Fibroblast of pulmonary artery (primary cell): ENCODE results near the gene DDX19B.
"Not testable (repeated sequence)": the region's sequence is repeated elsewhere in the genome, so short reads cannot be mapped to it uniquely, and the experiment has no call there.

Experiments
- DNase-seq: peaks from one replicate; pipeline ENCODE4 v3.0.0-alpha.2; 2010; ENCODE audit warnings: low read depth
- H3K4me3 ChIP-seq: replicated peaks from 2 replicates; pipeline ENCODE4 v1.5.1; 2011; ENCODE audit warnings: low read depth, mild to moderate bottlenecking, control low read depth, low read length, moderate library complexity
- CTCF ChIP-seq: IDR thresholded peaks from 2 replicates; pipeline ENCODE4 v1.5.1; 2011; ENCODE audit warnings: mild to moderate bottlenecking, control low read depth, low read length, inconsistent platforms; ENCODE audit errors: missing control alignments

The DDX19B gene

GRCh38 chr16:70298988-70299938 lies at the start of gene DDX19B:
Gene DDX19B, plus strand, starts transcription at chr16:70299186. Its CDS starts 112 bp downstream, at chr16:70299298.
- TF ChIP-seq CTCF = no peak
- H3K4me3 ChIP-seq = peak within 1 kb of the TSS; percentile 81
- peak; percentile 63 for DNase-seq

GRCh38 chr16:70249697-70250096 lies 49.3 kb upstream of the DDX19B start:
- H3K4me3 ChIP-seq, DNase-seq: not testable (repeated sequence)

- DNase-seq = peak; percentile 52
- TF ChIP-seq CTCF = no peak
- H3K4me3 ChIP-seq = peak overlapping the region; percentile 54
These were observed 48.0 kb upstream of the DDX19B start for GRCh38 chr16:70250748-70251628.

- H3K4me3 ChIP-seq = peak within 1 kb of the TSS; percentile 54
- peak; percentile 76 for TF ChIP-seq CTCF
These were observed 47.2 kb upstream of the DDX19B start, which contains the start of gene EXOSC6 for GRCh38 chr16:70251629-70252354. Gene EXOSC6, minus strand, starts transcription at chr16:70251940. Its CDS starts 40 bp downstream, at chr16:70251900.

GRCh38 chr16:70252355-70252988 lies 46.5 kb upstream of the DDX19B start:
- peak; percentile 40 for TF ChIP-seq CTCF
- H3K4me3 ChIP-seq = no peak overlapping the region
- DNase-seq = peak; percentile 21

More at GRCh38 chr16:70251629-70252354, 47.2 kb upstream of the DDX19B start, which contains the start of gene EXOSC6:
- peak; percentile 90 for DNase-seq

GRCh38 chr16:70253291-70254106 lies 45.5 kb upstream of the DDX19B start:
- TF ChIP-seq CTCF = peak; percentile 59
- no peak overlapping the region for H3K4me3 ChIP-seq
- DNase-seq = peak; percentile 59
